Measurements from ENCODE around the gene SMARCB1.

Gene SMARCB1

DNA sequence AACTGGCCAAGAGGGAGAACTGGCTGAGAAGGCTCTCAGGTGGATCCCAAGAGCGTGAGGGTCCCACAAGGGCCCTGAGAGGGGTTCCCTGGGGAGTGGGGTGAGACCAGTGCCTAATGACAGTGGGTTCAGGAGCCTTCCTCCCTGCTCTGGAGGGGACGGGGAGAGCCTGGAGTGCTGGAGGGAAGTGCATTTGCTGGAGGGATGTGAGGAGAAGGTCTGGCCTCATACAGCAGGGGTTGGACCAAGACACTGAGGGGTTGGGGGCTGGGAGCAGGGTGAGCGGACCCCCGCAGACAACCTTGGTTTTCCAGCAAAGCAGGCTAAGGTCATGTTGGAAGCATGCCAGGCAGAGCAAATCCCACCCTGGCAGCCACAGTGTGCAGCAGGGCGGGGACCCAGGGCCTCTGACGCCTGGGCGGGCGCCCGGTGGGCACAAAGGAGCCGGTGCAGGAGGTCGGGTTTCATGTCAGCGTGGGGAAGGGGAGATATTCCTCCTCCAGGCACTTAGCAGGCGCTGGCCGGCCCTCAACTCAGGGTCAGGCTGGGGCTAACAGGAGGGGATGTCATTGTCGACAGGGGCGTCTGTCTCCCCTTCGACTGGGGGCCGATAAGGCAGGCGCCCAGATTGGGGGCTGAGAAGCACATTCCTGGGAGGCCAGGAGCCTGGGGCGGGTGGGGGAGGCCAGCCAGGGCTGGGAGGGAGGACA is 55.1 kb downstream of the SMARCB1 start:
- TF ChIP-seq, protein P1, sequence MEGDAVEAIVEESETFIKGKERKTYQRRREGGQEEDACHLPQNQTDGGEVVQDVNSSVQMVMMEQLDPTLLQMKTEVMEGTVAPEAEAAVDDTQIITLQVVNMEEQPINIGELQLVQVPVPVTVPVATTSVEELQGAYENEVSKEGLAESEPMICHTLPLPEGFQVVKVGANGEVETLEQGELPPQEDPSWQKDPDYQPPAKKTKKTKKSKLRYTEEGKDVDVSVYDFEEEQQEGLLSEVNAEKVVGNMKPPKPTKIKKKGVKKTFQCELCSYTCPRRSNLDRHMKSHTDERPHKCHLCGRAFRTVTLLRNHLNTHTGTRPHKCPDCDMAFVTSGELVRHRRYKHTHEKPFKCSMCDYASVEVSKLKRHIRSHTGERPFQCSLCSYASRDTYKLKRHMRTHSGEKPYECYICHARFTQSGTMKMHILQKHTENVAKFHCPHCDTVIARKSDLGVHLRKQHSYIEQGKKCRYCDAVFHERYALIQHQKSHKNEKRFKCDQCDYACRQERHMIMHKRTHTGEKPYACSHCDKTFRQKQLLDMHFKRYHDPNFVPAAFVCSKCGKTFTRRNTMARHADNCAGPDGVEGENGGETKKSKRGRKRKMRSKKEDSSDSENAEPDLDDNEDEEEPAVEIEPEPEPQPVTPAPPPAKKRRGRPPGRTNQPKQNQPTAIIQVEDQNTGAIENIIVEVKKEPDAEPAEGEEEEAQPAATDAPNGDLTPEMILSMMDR (IDR thresholded peaks at IDR 0.05; ENCODE audit: poor library complexity, severe bottlenecking) = no peak
- Histone ChIP-seq H3K9me3 (ENCODE audit: severe bottlenecking) (no peaks in the 10 kb centered on the region), H3K27me3 (ENCODE audit: insufficient read depth, poor library complexity, severe bottlenecking) (no peaks in the 10 kb centered on the region), H3K36me3 (ENCODE audit: low read depth) (no peaks in the 10 kb centered on the region), H3K4me1 (ENCODE audit: insufficient read depth, poor library complexity, severe bottlenecking) (peaks cover 9% of the 10 kb centered on the region), H3K27ac (ENCODE audit: poor library complexity, severe bottlenecking) (no peak overlapping the region), H3K4me3 (ENCODE audit: severe bottlenecking) (no peak overlapping the region)
- no peak for ATAC-seq (ENCODE audit: low read depth)
- peak; percentile 34 for DNase-seq (ENCODE audit: low spot score)

DNA sequence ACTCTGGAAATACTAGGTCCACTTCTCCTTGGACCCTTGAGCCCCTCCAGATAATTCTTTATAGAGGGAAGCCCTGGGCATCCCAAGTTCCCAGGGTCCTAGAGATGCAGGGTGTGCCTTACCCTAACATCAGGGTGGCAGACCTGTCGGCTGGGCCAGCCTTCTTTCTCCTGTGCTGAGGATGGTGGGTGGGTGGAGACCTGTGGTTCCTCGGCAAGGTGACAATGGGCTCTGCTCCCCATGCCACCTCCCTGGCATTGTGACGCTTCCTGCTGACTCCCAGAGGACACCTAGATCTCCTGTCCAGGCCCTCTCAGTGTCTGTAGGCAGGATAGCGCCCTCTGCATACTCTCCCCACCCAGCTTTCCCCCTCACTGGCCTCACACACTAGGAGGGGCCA is 55.8 kb downstream of the SMARCB1 start:
- Histone ChIP-seq H3K27me3 (ENCODE audit: insufficient read depth, poor library complexity, severe bottlenecking) (no peaks in the 10 kb centered on the region), H3K9me3 (ENCODE audit: severe bottlenecking) (no peaks in the 10 kb centered on the region), H3K27ac (ENCODE audit: poor library complexity, severe bottlenecking) (no peak overlapping the region), H3K36me3 (ENCODE audit: low read depth) (no peaks in the 10 kb centered on the region), H3K4me3 (ENCODE audit: severe bottlenecking) (no peak overlapping the region), H3K4me1 (ENCODE audit: insufficient read depth, poor library complexity, severe bottlenecking) (peaks cover 10% of the 10 kb centered on the region)
- DNase-seq (ENCODE audit: low spot score) (peak; percentile 44), ATAC-seq (ENCODE audit: low read depth) (no peak)
- TF ChIP-seq, protein P1 (IDR thresholded peaks at IDR 0.05; ENCODE audit: poor library complexity, severe bottlenecking) = no peak

DNA sequence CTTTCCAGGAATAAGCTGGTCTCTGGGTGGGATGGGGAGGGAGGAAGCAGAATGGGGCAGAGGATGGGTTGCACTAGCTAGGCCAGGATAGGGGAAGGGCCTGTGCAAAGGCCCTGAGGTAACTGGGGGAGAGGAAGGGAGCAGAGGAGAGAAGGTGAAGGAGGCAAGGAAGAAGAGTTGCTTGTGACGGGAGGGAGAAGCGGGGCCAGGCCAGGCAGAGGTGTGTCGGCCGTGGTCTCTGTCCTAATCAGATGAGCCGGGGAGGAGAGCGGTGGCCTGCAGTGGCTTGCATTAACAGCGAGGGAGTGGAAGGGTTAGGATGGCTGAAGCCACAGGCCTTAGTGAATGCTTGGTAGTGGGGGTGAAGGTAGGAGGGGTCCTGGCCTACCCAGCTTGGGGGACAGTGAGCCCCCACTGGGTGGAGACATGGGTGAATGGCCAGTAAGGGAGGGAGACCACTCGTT is 58.0 kb downstream of the SMARCB1 start:
- no peak for ATAC-seq (ENCODE audit: low read depth)
- H3K4me3 ChIP-seq (ENCODE audit: severe bottlenecking) = no peak overlapping the region
- H3K4me1 ChIP-seq (ENCODE audit: insufficient read depth, poor library complexity, severe bottlenecking) = peaks cover 10% of the 10 kb centered on the region
- no peaks in the 10 kb centered on the region for H3K27me3 ChIP-seq (ENCODE audit: insufficient read depth, poor library complexity, severe bottlenecking)
- no peaks in the 10 kb centered on the region for H3K9me3 ChIP-seq (ENCODE audit: severe bottlenecking)
- DNase-seq (ENCODE audit: low spot score) = no peak
- TF ChIP-seq, protein P1 (IDR thresholded peaks at IDR 0.05; ENCODE audit: poor library complexity, severe bottlenecking) = no peak
- H3K27ac ChIP-seq (ENCODE audit: poor library complexity, severe bottlenecking) = no peak overlapping the region
- H3K36me3 ChIP-seq (ENCODE audit: low read depth) = no peaks in the 10 kb centered on the region

DNA sequence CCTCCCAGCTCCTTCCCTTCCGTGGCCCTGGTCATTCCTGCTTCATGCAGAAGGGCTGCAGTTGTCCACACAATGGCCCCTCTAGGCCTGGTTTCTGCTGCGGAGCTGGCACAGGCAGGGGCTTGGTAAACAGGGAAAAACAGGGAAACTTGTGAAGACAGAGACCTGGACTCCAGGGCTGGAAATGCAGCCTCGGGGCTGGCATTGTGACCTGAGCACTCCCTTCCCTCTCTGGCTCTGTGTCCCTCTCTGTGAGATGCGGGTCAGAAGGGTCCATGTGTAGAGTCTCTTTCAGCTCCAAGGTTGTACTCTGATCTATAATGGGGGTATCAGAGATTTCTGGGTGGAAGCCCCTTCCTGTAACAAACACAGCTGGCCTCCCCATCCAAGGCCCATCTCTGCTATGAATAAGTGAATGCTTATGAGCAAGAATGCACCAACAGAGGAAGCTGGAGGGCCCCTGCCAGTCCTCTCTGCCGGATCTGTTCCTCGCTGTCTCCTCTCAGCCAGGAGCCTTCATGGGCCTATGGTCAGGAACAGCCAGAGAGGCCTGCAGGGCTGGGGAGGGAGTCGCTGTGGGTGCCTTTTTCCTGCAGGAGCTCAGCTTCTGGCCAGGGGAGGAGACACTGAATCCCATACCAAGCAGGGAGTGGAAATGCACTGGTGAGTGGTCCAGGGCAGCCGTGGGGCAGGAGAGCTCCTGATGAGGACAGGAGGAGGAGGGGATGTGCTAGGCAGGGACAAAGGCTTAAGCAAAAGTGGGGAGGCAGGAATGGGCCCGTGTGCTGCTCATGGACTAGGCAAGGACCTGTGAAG is 58.7 kb downstream of the SMARCB1 start:
- H3K4me1 ChIP-seq (ENCODE audit: insufficient read depth, poor library complexity, severe bottlenecking) = peaks cover 10% of the 10 kb centered on the region
- H3K4me3 ChIP-seq (ENCODE audit: severe bottlenecking) = no peak overlapping the region
- TF ChIP-seq, protein P1 (IDR thresholded peaks at IDR 0.05; ENCODE audit: poor library complexity, severe bottlenecking) = no peak
- H3K36me3 ChIP-seq (ENCODE audit: low read depth) = no peaks in the 10 kb centered on the region
- no peak for ATAC-seq (ENCODE audit: low read depth)
- DNase-seq (ENCODE audit: low spot score) = peak; percentile 32
- H3K27me3 ChIP-seq (ENCODE audit: insufficient read depth, poor library complexity, severe bottlenecking) = no peaks in the 10 kb centered on the region
- no peaks in the 10 kb centered on the region for H3K9me3 ChIP-seq (ENCODE audit: severe bottlenecking)
- peak overlapping the region; percentile 42 for H3K27ac ChIP-seq (ENCODE audit: poor library complexity, severe bottlenecking)

Data from RWPE2 (cell line).